GM18867 (cell line): Measurements from ENCODE around the gene QRFP.

Experiments
- ATAC-seq: cut with Tn5 transposase; IDR thresholded peaks from one replicate; pipeline ENCODE4 v1.9.1; 2021; ENCODE audit warnings: mild to moderate bottlenecking, moderate library complexity; ENCODE audit not compliant: unreplicated experiment

Gene QRFP

GRCh38 chr9:130905902-130906734 lies 9.5 kb upstream of the QRFP start:
- no peak for ATAC-seq

GRCh38 chr9:130905125-130905901 lies 8.7 kb upstream of the QRFP start:
- ATAC-seq, result no peak

- ATAC-seq, result no peak
These were observed 7.7 kb upstream of the QRFP start for GRCh38 chr9:130904070-130905044.

GRCh38 chr9:130903194-130904069 lies 6.8 kb upstream of the QRFP start:
- ATAC-seq, result no peak

- ATAC-seq, result no peak
These were observed 5.9 kb upstream of the QRFP start for GRCh38 chr9:130902204-130903185.

- no peak for ATAC-seq
These were observed 5.0 kb upstream of the QRFP start for GRCh38 chr9:130901498-130902203.

- no peak for ATAC-seq
These were observed 4.3 kb upstream of the QRFP start for GRCh38 chr9:130900701-130901497.

- no peak for ATAC-seq
These were observed 2.6 kb upstream of the QRFP start for GRCh38 chr9:130899051-130899748.

GRCh38 chr9:130898552-130898852 lies 1.9 kb upstream of the QRFP start:
- ATAC-seq, result no peak

GRCh38 chr9:130897848-130898551 lies 1.4 kb upstream of the QRFP start:
- no peak for ATAC-seq

GRCh38 chr9:130897105-130897751 lies 616 bp upstream of the QRFP start:
- no peak for ATAC-seq

- no peak for ATAC-seq
These were observed 955 bp downstream of the QRFP start for GRCh38 chr9:130895481-130896232.

GRCh38 chr9:130895038-130895437 lies 1.6 kb downstream of the QRFP start:
- no peak for ATAC-seq

GRCh38 chr9:130894546-130894945 lies 2.1 kb downstream of the QRFP start:
- no peak for ATAC-seq
